Neural progenitor cell (in vitro differentiated cells): ENCODE data around the gene GANC. TPM values are rescaled to one million over a fixed set of nuclear protein-coding genes. Genes with fewer than 3 reads are reported as not detected.
A peak's percentile ranks its signal among the peaks of the same experiment; 100 is the strongest.

ENCODE experiments used
- DNase-seq: peaks from one replicate; pipeline ENCODE4 v3.0.0-alpha.2; 2016; ENCODE audit warnings: low spot score
- H2AFZ ChIP-seq: fragments of 200-600 bp; sonication (generic); replicated peaks from 2 replicates; pipeline ENCODE4 v1.6.1; 2016; ENCODE audit warnings: antibody characterized with exemption
- H3F3A ChIP-seq: fragments of 200-600 bp; sonication (generic); 2 replicates; pipeline ENCODE4 v1.6.1; 2016; ENCODE audit warnings: antibody characterized with exemption, low read depth
- H3K27ac ChIP-seq: fragments of 200-600 bp; sonication (generic); 2 replicates; pipeline ENCODE4 v1.5.1; 2016; ENCODE audit warnings: mild to moderate bottlenecking
- H3K27me3 ChIP-seq: fragments of 200-600 bp; sonication (generic); 2 replicates; pipeline ENCODE4 v1.6.1; 2016; ENCODE audit warnings: mild to moderate bottlenecking, moderate library complexity
- H3K36me3 ChIP-seq: fragments of 200-600 bp; sonication (generic); 2 replicates; pipeline ENCODE4 v1.5.1; 2016
- H3K4me1 ChIP-seq: fragments of 200-600 bp; sonication (generic); 2 replicates; pipeline ENCODE4 v1.6.1; 2016; ENCODE audit warnings: mixed run types
- H3K4me2 ChIP-seq: fragments of 200-600 bp; sonication (generic); 2 replicates; pipeline ENCODE4 v1.6.1; 2016
- H3K4me3 ChIP-seq: fragments of 200-600 bp; sonication (generic); 2 replicates; pipeline ENCODE4 v1.5.1; 2016
- H3K79me2 ChIP-seq: fragments of 200-600 bp; sonication (generic); 2 replicates; pipeline ENCODE4 v1.6.1; 2016; ENCODE audit warnings: low read depth
- H3K9ac ChIP-seq: fragments of 200-600 bp; sonication (generic); 2 replicates; pipeline ENCODE4 v1.6.1; 2016
- H3K9me3 ChIP-seq: fragments of 200-600 bp; sonication (generic); 2 replicates; pipeline ENCODE4 v1.5.1; 2016; ENCODE audit warnings: low read depth
- H4K20me1 ChIP-seq: fragments of 200-600 bp; sonication (generic); 2 replicates; pipeline ENCODE4 v1.6.1; 2016; ENCODE audit warnings: low read depth
- H3K27ac Mint-ChIP-seq: 3 replicates; pipeline ENCODE4 v1.8.0; 2021; ENCODE audit warnings: mixed read lengths
- H3K27me3 Mint-ChIP-seq: 2 replicates; pipeline ENCODE4 v1.8.0; 2022; ENCODE audit warnings: low read depth, mild to moderate bottlenecking, inconsistent platforms, moderate library complexity, mixed read lengths; ENCODE audit not compliant: insufficient read depth
- H3K36me3 Mint-ChIP-seq: 3 replicates; pipeline ENCODE4 v1.8.0; 2021; ENCODE audit warnings: mixed read lengths
- H3K4me1 Mint-ChIP-seq: 3 replicates; pipeline ENCODE4 v1.8.0; 2021; ENCODE audit warnings: mixed read lengths
- H3K4me3 Mint-ChIP-seq: 3 replicates; pipeline ENCODE4 v1.8.0; 2021; ENCODE audit warnings: mild to moderate bottlenecking, moderate library complexity, mixed read lengths
- H3K9me3 Mint-ChIP-seq: 3 replicates; pipeline ENCODE4 v1.8.0; 2020; ENCODE audit warnings: mixed read lengths
- CTCF ChIP-seq: fragments of 200-600 bp; sonication (generic); IDR thresholded peaks from 2 replicates; pipeline ENCODE4 v1.5.1; 2017; ENCODE audit warnings: antibody characterized with exemption, mild to moderate bottlenecking
- EZH2 ChIP-seq: fragments of 200-600 bp; sonication (generic); IDR thresholded peaks from 2 replicates; pipeline ENCODE4 v1.6.1; 2017; ENCODE audit warnings: antibody characterized with exemption, mild to moderate bottlenecking, moderate library complexity
- EZH2phosphoT487 ChIP-seq: fragments of 200-600 bp; sonication (generic); IDR thresholded peaks from 2 replicates; pipeline ENCODE4 v1.6.1; 2017; ENCODE audit warnings: antibody characterized with exemption
- total RNA-seq: library from RNA; depleted of rRNA; stranded (reverse); fragments of >200 nt; gene quantifications from 2 replicates; pipeline ENCODE4 v1.2.3, GENCODE V29; 2015; ENCODE audit warnings: low replicate concordance

GANC gene
- total RNA-seq, 1 donor from 2014 or later = 22.7 TPM

- Mint-ChIP-seq H3K9me3 (no peaks in the 10 kb centered on the region), H3K27ac (peak overlapping the region; percentile 72), H3K36me3 (no peaks in the 10 kb centered on the region), H3K27me3 (peaks cover 2% of the 10 kb centered on the region), H3K4me1 (peaks cover 3% of the 10 kb centered on the region), H3K4me3 (no peak overlapping the region)
- Histone ChIP-seq H2AFZ (peak overlapping the region; percentile 99), H3K4me2 (no peak overlapping the region), H3K4me3 (no peak overlapping the region), H3K79me2 (no peaks in the 10 kb centered on the region), H3K36me3 (no peaks in the 10 kb centered on the region), H3K9me3 (no peaks in the 10 kb centered on the region), H3K27me3 (no peaks in the 10 kb centered on the region), H3K4me1 (peaks cover 8% of the 10 kb centered on the region), H3K9ac (no peak overlapping the region), H3K27ac (no peak overlapping the region), H3F3A (no peaks in the 10 kb centered on the region), H4K20me1 (no peaks in the 10 kb centered on the region)
- no peak for TF ChIP-seq EZH2phosphoT487
- no peak for TF ChIP-seq EZH2
- no peak for DNase-seq
Observed at GRCh38 chr15:42384597-42384996, 111.6 kb downstream of the GANC start.

- H3K4me3 ChIP-seq = no peak overlapping the region
- no peak overlapping the region for H3K4me2 ChIP-seq
- Mint-ChIP-seq H3K27ac (no peak overlapping the region), H3K4me3 (no peak overlapping the region), H3K4me1 (peaks cover 3% of the 10 kb centered on the region), H3K27me3 (peaks cover 2% of the 10 kb centered on the region), H3K9me3 (no peaks in the 10 kb centered on the region), H3K36me3 (no peaks in the 10 kb centered on the region)
- peaks cover 8% of the 10 kb centered on the region for H3K4me1 ChIP-seq
- DNase-seq = peak; percentile 80
- peak; percentile 91 for TF ChIP-seq CTCF
- no peak for TF ChIP-seq EZH2
- no peaks in the 10 kb centered on the region for H4K20me1 ChIP-seq
- H2AFZ ChIP-seq = peak overlapping the region; percentile 99
- no peaks in the 10 kb centered on the region for H3K27me3 ChIP-seq
- no peaks in the 10 kb centered on the region for H3K79me2 ChIP-seq
- H3K27ac ChIP-seq = no peak overlapping the region
- H3K9me3 ChIP-seq = no peaks in the 10 kb centered on the region
- H3K36me3 ChIP-seq = no peaks in the 10 kb centered on the region
- H3K9ac ChIP-seq = no peak overlapping the region
- no peaks in the 10 kb centered on the region for H3F3A ChIP-seq
Observed at GRCh38 chr15:42385206-42385979, 112.4 kb downstream of the GANC start.

GRCh38 chr15:42385980-42386700 is 113.1 kb downstream of the GANC start:
- H3K27me3 ChIP-seq = no peaks in the 10 kb centered on the region
- Mint-ChIP-seq H3K9me3 (no peaks in the 10 kb centered on the region), H3K4me1 (peaks cover 3% of the 10 kb centered on the region), H3K27me3 (peaks cover 2% of the 10 kb centered on the region), H3K36me3 (no peaks in the 10 kb centered on the region), H3K4me3 (no peak overlapping the region), H3K27ac (no peak overlapping the region)
- no peaks in the 10 kb centered on the region for H4K20me1 ChIP-seq
- peak overlapping the region; percentile 53 for H2AFZ ChIP-seq
- no peak for DNase-seq
- TF ChIP-seq EZH2 (no peak), CTCF (no peak), EZH2phosphoT487 (no peak)
- no peaks in the 10 kb centered on the region for H3K79me2 ChIP-seq
- H3K4me2 ChIP-seq = no peak overlapping the region
- peaks cover 8% of the 10 kb centered on the region for H3K4me1 ChIP-seq
- H3F3A ChIP-seq = no peaks in the 10 kb centered on the region
- no peak overlapping the region for H3K4me3 ChIP-seq
- H3K27ac ChIP-seq = no peak overlapping the region
- H3K9me3 ChIP-seq = no peaks in the 10 kb centered on the region
- no peak overlapping the region for H3K9ac ChIP-seq
- H3K36me3 ChIP-seq = no peaks in the 10 kb centered on the region

GRCh38 chr15:42387603-42388002 is 114.6 kb downstream of the GANC start:
- peaks cover 2% of the 10 kb centered on the region for H3K27me3 Mint-ChIP-seq
- peaks cover 3% of the 10 kb centered on the region for H3K4me1 Mint-ChIP-seq
- no peak for DNase-seq
- no peak overlapping the region for H3K27ac Mint-ChIP-seq
- H3K36me3 Mint-ChIP-seq = no peaks in the 10 kb centered on the region
- H3K9ac ChIP-seq = no peak overlapping the region
- peaks cover 8% of the 10 kb centered on the region for H3K4me1 ChIP-seq
- H3K27me3 ChIP-seq = no peaks in the 10 kb centered on the region
- H3K9me3 Mint-ChIP-seq = no peaks in the 10 kb centered on the region
- H3K79me2 ChIP-seq = no peaks in the 10 kb centered on the region
- H3K27ac ChIP-seq = no peak overlapping the region
- H3K4me2 ChIP-seq = no peak overlapping the region
- H2AFZ ChIP-seq = no peak overlapping the region
- no peak overlapping the region for H3K4me3 ChIP-seq
- H3F3A ChIP-seq = no peaks in the 10 kb centered on the region
- no peak overlapping the region for H3K4me3 Mint-ChIP-seq
- no peaks in the 10 kb centered on the region for H3K36me3 ChIP-seq
- no peaks in the 10 kb centered on the region for H4K20me1 ChIP-seq
- TF ChIP-seq EZH2phosphoT487 = no peak
- no peak for TF ChIP-seq CTCF
- TF ChIP-seq EZH2 = no peak
- H3K9me3 ChIP-seq = no peaks in the 10 kb centered on the region
